ENCODE results near the gene GSX1.

DNA sequence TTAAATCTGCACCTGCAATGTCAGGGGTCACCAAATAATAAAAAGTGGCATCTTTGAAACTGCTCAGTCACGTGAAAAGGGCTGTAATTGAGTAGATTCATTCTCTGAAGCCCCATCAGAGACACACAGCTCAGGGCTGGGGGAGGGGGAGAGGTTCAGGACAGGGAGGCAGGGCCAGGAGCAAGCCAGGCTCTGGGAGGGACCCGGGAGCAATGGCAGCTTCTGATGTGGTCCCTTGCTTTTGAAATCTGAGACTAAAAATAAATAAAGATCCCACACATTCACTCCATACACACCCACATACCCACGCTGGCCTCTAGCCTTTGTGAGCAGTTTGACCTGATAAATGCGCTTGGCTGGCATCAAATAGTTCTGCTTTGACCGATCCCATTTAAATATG is 32.8 kb downstream of the GSX1 start:
- TF ChIP-seq POLR2AphosphoS5 (IDR thresholded peaks at IDR 0.05), result no peak
- TF ChIP-seq, protein P1, sequence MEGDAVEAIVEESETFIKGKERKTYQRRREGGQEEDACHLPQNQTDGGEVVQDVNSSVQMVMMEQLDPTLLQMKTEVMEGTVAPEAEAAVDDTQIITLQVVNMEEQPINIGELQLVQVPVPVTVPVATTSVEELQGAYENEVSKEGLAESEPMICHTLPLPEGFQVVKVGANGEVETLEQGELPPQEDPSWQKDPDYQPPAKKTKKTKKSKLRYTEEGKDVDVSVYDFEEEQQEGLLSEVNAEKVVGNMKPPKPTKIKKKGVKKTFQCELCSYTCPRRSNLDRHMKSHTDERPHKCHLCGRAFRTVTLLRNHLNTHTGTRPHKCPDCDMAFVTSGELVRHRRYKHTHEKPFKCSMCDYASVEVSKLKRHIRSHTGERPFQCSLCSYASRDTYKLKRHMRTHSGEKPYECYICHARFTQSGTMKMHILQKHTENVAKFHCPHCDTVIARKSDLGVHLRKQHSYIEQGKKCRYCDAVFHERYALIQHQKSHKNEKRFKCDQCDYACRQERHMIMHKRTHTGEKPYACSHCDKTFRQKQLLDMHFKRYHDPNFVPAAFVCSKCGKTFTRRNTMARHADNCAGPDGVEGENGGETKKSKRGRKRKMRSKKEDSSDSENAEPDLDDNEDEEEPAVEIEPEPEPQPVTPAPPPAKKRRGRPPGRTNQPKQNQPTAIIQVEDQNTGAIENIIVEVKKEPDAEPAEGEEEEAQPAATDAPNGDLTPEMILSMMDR (IDR thresholded peaks at IDR 0.05), result no peak
